Activated CD4-positive, alpha-beta T cell treated with anti-CD3 and anti-CD28 coated beads for 48 hours (primary cell): ENCODE results near the gene RNF44.
A peak's percentile ranks its signal among the peaks of the same experiment; 100 is the strongest.
"Not testable (repeated sequence)": the region's sequence is repeated elsewhere in the genome, so short reads cannot be mapped to it uniquely, and the experiment has no call there.

Experiments
- DNase-seq: peaks from one replicate; pipeline ENCODE4 v3.0.0-alpha.2; 2020

Gene RNF44

GRCh38 chr5:176550937-176551336 lies 13.7 kb upstream of the RNF44 start:
- not testable (repeated sequence) for DNase-seq

GRCh38 chr5:176550275-176550831 lies 13.2 kb upstream of the RNF44 start:
- DNase-seq = no peak

GRCh38 chr5:176549871-176550270 lies 12.7 kb upstream of the RNF44 start:
- DNase-seq = no peak

GRCh38 chr5:176548967-176549444 lies 11.8 kb upstream of the RNF44 start, which contains the start of gene CDHR2:
TSS of gene CDHR2 (plus strand) at chr5:176549342. CDS start at chr5:176565353, 16,011 bp downstream.
- no peak for DNase-seq

GRCh38 chr5:176547802-176548201 lies 10.6 kb upstream of the RNF44 start:
- DNase-seq = no peak

GRCh38 chr5:176545737-176546509 lies 8.7 kb upstream of the RNF44 start:
- DNase-seq = no peak

GRCh38 chr5:176545388-176545736 lies 8.2 kb upstream of the RNF44 start:
- DNase-seq = no peak

GRCh38 chr5:176543428-176544182 lies 6.4 kb upstream of the RNF44 start:
- peak; percentile 81 for DNase-seq

- peak; percentile 39 for DNase-seq
Observed at GRCh38 chr5:176542596-176543427, 5.6 kb upstream of the RNF44 start.

- DNase-seq = peak; percentile 78
Observed at GRCh38 chr5:176542135-176542595, 5.0 kb upstream of the RNF44 start.

- DNase-seq = peak; percentile 75
Observed at GRCh38 chr5:176541338-176542134, 4.3 kb upstream of the RNF44 start.

GRCh38 chr5:176540956-176541337 lies 3.7 kb upstream of the RNF44 start:
- no peak for DNase-seq

GRCh38 chr5:176540476-176540899 lies 3.3 kb upstream of the RNF44 start:
- DNase-seq = no peak

GRCh38 chr5:176538989-176539384 lies 1.8 kb upstream of the RNF44 start:
- DNase-seq = no peak

GRCh38 chr5:176538230-176538988 lies 1.2 kb upstream of the RNF44 start:
- no peak for DNase-seq

GRCh38 chr5:176537554-176538229 lies 490 bp upstream of the RNF44 start:
- peak; percentile 98 for DNase-seq

GRCh38 chr5:176536132-176536901 lies 885 bp downstream of the RNF44 start:
- DNase-seq = peak; percentile 86

- DNase-seq = peak; percentile 38
Observed at GRCh38 chr5:176535664-176536131, 1.5 kb downstream of the RNF44 start.

- DNase-seq = peak; percentile 44
Observed at GRCh38 chr5:176535101-176535663, 2.0 kb downstream of the RNF44 start.
